ENCODE results near the gene TRIP12.

GRCh38 chr2:229884775-229885699 lies 36.8 kb downstream of the TRIP12 start:
- TF ChIP-seq RARB (CRISPR knock-in tag; IDR thresholded peaks at IDR 0.05) (no peak), TCF4 (CRISPR knock-in tag; IDR thresholded peaks at IDR 0.05; ENCODE audit: borderline replicate concordance) (no peak), POU6F1 (CRISPR knock-in tag; IDR thresholded peaks at IDR 0.05; ENCODE audit: borderline replicate concordance, low read depth) (no peak), PATZ1 (CRISPR knock-in tag; IDR thresholded peaks at IDR 0.05; ENCODE audit: borderline replicate concordance) (no peak), ZNF8 (CRISPR knock-in tag; IDR thresholded peaks at IDR 0.05) (no peak)

Data from SK-N-SH treated with all-trans-retinoic acid at 6 μM for 48 hours (cell line).